DND-41 (cell line): ENCODE results near the gene HOXA4.

Source experiments
- ATAC-seq: fragments of 200-7000 bp; cut with Tn5 transposase; 3 replicates; pipeline ENCODE4 v1.9.1; 2021; ENCODE audit warnings: low read depth; ENCODE audit not compliant: insufficient read depth
- DNase-seq: peaks from one replicate; pipeline ENCODE4 v3.0.0-alpha.2; 2020
- H2AFZ ChIP-seq: 2 replicates; pipeline ENCODE4 v1.6.0; 2012; ENCODE audit warnings: low read depth, low read length
- H3K27ac ChIP-seq: 2 replicates; pipeline ENCODE4 v1.5.1; 2012; ENCODE audit warnings: low read length, inconsistent platforms
- H3K27me3 ChIP-seq: fragments of 200-600 bp; sonication (generic); 2 replicates; pipeline ENCODE4 v1.6.0; 2012; ENCODE audit warnings: low read length, mild to moderate bottlenecking, inconsistent platforms; ENCODE audit not compliant: insufficient read depth, poor library complexity
- H3K36me3 ChIP-seq: 2 replicates; pipeline ENCODE4 v1.5.1; 2012; ENCODE audit warnings: low read length, inconsistent platforms; ENCODE audit not compliant: insufficient read depth
- H3K4me1 ChIP-seq: 2 replicates; pipeline ENCODE4 v1.5.1; 2012; ENCODE audit warnings: mild to moderate bottlenecking, low read length; ENCODE audit not compliant: insufficient read depth
- H3K4me2 ChIP-seq: 2 replicates; pipeline ENCODE4 v1.6.0; 2012; ENCODE audit warnings: mild to moderate bottlenecking, moderate library complexity, low read length, inconsistent platforms; ENCODE audit not compliant: insufficient read depth
- H3K4me3 ChIP-seq, 2 experiments: fragments of 200-600 bp in 1 of 2; shearing (Covaris generic) in 1 of 2; 2 replicates each; pipeline ENCODE4 v1.5.1; 2012 to 2016; ENCODE audit warnings: inconsistent platforms in 2 of 2, low read length in 2 of 2, mild to moderate bottlenecking in 2 of 2, low read depth in 1 of 2, moderate library complexity in 1 of 2
- H3K79me2 ChIP-seq: 2 replicates; pipeline ENCODE4 v1.6.0; 2012; ENCODE audit warnings: low read length, inconsistent platforms; ENCODE audit not compliant: insufficient read depth
- H3K9ac ChIP-seq: 2 replicates; pipeline ENCODE4 v1.6.0; 2012; ENCODE audit warnings: low read depth, mild to moderate bottlenecking, inconsistent platforms, low read length, moderate library complexity
- H3K9me3 ChIP-seq: 2 replicates; pipeline ENCODE4 v1.5.1; 2012; ENCODE audit warnings: low read length, moderate library complexity, mild to moderate bottlenecking, inconsistent platforms; ENCODE audit not compliant: insufficient read depth, severe bottlenecking
- H4K20me1 ChIP-seq: 2 replicates; pipeline ENCODE4 v1.6.0; 2012; ENCODE audit warnings: low read length; ENCODE audit not compliant: insufficient read depth
- CTCF ChIP-seq: IDR thresholded peaks from 2 replicates; pipeline ENCODE4 v1.5.1; 2012; ENCODE audit warnings: borderline replicate concordance, low read length, moderate library complexity, mild to moderate bottlenecking; ENCODE audit not compliant: poor library complexity, severe bottlenecking; ENCODE audit errors: extremely low read depth
- EZH2 ChIP-seq: IDR thresholded peaks from 3 replicates; pipeline ENCODE4 v1.6.1; 2012; ENCODE audit warnings: borderline replicate concordance, low read depth, mild to moderate bottlenecking, moderate library complexity, low read length, inconsistent platforms; ENCODE audit not compliant: severe bottlenecking

HOXA4 gene

GRCh38 chr7:27139334-27140125 is 9.0 kb upstream of the HOXA4 start:
- Histone ChIP-seq H4K20me1 (no peaks in the 10 kb centered on the region), H3K79me2 (no peaks in the 10 kb centered on the region), H3K27me3 (peaks cover 5% of the 10 kb centered on the region), H2AFZ (no peak overlapping the region), H3K4me1 (no peaks in the 10 kb centered on the region), H3K36me3 (peaks cover 3% of the 10 kb centered on the region), H3K27ac (no peak overlapping the region), H3K9ac (no peak overlapping the region), H3K9me3 (no peaks in the 10 kb centered on the region), H3K4me3 (no peak overlapping the region), H3K4me2 (no peak overlapping the region)
- TF ChIP-seq CTCF, result no peak
- TF ChIP-seq EZH2, result no peak
- no peak for DNase-seq
- no peak; the same call in 2 of the 3 replicates for ATAC-seq

- peaks cover 5% of the 10 kb centered on the region for H3K27me3 ChIP-seq
- ATAC-seq (no peak), DNase-seq (no peak)
- no peaks in the 10 kb centered on the region for H3K9me3 ChIP-seq
- H3K9ac ChIP-seq, result no peak overlapping the region
- no peak overlapping the region for H3K27ac ChIP-seq
- no peaks in the 10 kb centered on the region for H3K79me2 ChIP-seq
- no peak overlapping the region for H2AFZ ChIP-seq
- H3K4me1 ChIP-seq, result no peaks in the 10 kb centered on the region
- H4K20me1 ChIP-seq, result no peaks in the 10 kb centered on the region
- TF ChIP-seq EZH2, result no peak
- no peak for TF ChIP-seq CTCF
- H3K4me3 ChIP-seq, result no peak overlapping the region
- peaks cover 3% of the 10 kb centered on the region; the same call in 1 of the 2 replicates for H3K36me3 ChIP-seq
- H3K4me2 ChIP-seq, result no peak overlapping the region
These were observed 8.4 kb upstream of the HOXA4 start for GRCh38 chr7:27138985-27139333.

- ATAC-seq (no peak), DNase-seq (no peak)
- Histone ChIP-seq H4K20me1 (no peaks in the 10 kb centered on the region), H2AFZ (no peak overlapping the region), H3K9me3 (no peaks in the 10 kb centered on the region), H3K79me2 (no peaks in the 10 kb centered on the region), H3K36me3 (peaks cover 3% of the 10 kb centered on the region; the same call in 1 of the 2 replicates), H3K4me3 (no peak overlapping the region), H3K4me2 (no peak overlapping the region), H3K9ac (no peak overlapping the region), H3K27ac (no peak overlapping the region), H3K4me1 (no peaks in the 10 kb centered on the region), H3K27me3 (peaks cover 5% of the 10 kb centered on the region)
- no peak for TF ChIP-seq CTCF
- no peak for TF ChIP-seq EZH2
These were observed 7.9 kb upstream of the HOXA4 start for GRCh38 chr7:27138472-27138871.
